GM12892 (cell line): ENCODE results near the gene NUMA1.

Source experiments
- POLR2A ChIP-seq: IDR thresholded peaks from 2 replicates; pipeline ENCODE4 v1.6.1; 2011; ENCODE audit warnings: low read depth, low read length, control low read depth
- POLR2AphosphoS5 ChIP-seq: IDR thresholded peaks from 2 replicates; pipeline ENCODE4 v1.6.1; 2011; ENCODE audit warnings: low read depth, low read length, control low read depth

DNA sequence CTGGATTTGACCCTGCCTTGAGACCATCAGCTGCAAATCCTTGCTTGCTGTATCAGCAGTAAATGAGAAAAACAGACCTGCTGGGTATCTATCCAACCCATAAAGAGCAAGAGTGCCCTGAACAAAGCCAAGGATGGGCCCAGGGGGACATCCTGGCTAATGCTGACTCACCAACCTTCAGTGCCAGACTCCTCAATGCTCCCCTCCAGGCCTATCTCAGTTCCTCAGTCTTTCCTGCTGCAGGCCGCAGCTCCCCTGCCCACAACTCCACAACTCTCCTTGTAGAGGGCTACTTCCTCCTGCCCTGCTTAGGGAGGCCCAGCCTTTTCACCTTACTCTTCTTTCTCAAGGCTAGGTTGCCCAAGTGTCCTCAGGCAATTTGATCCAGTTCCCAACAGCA, 20.1 kb upstream of the NUMA1 start:
- TF ChIP-seq POLR2A: no peak
- TF ChIP-seq POLR2AphosphoS5: no peak
